Immature natural killer cell (primary cell): Measurements from ENCODE around the gene CD79A. TPM values are rescaled to one million over a fixed set of nuclear protein-coding genes. Genes with fewer than 3 reads are reported as not detected.
A peak's percentile ranks its signal among the peaks of the same experiment; 100 is the strongest.

Experiments
- DNase-seq, 3 donors: peaks; one replicate each; pipeline ENCODE4 v3.0.0; 2022; ENCODE audit warnings: mixed read lengths in 1 of 3
- H3K27ac Mint-ChIP-seq, 6 donors: one replicate each; pipeline ENCODE4 v1.8.0; 2020; ENCODE audit warnings: mixed read lengths in 6 of 6, mild to moderate bottlenecking in 5 of 6, inconsistent platforms in 4 of 6, moderate library complexity in 3 of 6
- H3K27me3 Mint-ChIP-seq, 3 donors: one replicate each; pipeline ENCODE4 v1.8.0; 2020 to 2021; ENCODE audit warnings: low read depth in 3 of 3, mild to moderate bottlenecking in 3 of 3, mixed read lengths in 3 of 3, moderate library complexity in 3 of 3, inconsistent platforms in 1 of 3
- H3K36me3 Mint-ChIP-seq, 3 donors: one replicate each; pipeline ENCODE4 v1.8.0; 2020; ENCODE audit warnings: mixed read lengths in 3 of 3, inconsistent platforms in 2 of 3, mild to moderate bottlenecking in 2 of 3
- H3K4me1 Mint-ChIP-seq, 2 donors: one replicate each; pipeline ENCODE4 v1.8.0; 2020; ENCODE audit warnings: inconsistent platforms in 2 of 2, mild to moderate bottlenecking in 2 of 2, mixed read lengths in 2 of 2, moderate library complexity in 1 of 2
- H3K4me3 Mint-ChIP-seq, 5 donors: one replicate each; pipeline ENCODE4 v1.8.0; 2020; ENCODE audit warnings: mild to moderate bottlenecking in 5 of 5, mixed read lengths in 5 of 5, inconsistent platforms in 3 of 5, moderate library complexity in 3 of 5
- H3K9me3 Mint-ChIP-seq, 6 donors: one replicate each; pipeline ENCODE4 v1.8.0; 2020; ENCODE audit warnings: mild to moderate bottlenecking in 6 of 6, mixed read lengths in 6 of 6, inconsistent platforms in 4 of 6, moderate library complexity in 3 of 6
- polyA plus RNA-seq, 3 donors: library from polyadenylated mRNA; unstranded; fragments of 300-500 nt; fragmentation: Illumina TruSeq; gene quantifications; one replicate each; pipeline ENCODE4 v1.2.3, GENCODE V29; 2021

The CD79A gene
- polyA plus RNA-seq, 3 donors from 2014 or later, result 4.1 to 8.3 (median 5.1) TPM

GRCh38 chr19:41926028-41926762 is 49.1 kb downstream of the CD79A start:
- DNase-seq, result no peak
- Mint-ChIP-seq H3K27ac (no peak overlapping the region), H3K4me3 (no peak overlapping the region), H3K4me1 (peaks cover 32 to 37% of the 10 kb centered on the region in 2 donors), H3K9me3 (peaks cover 0 to 2% (median 0%) of the 10 kb centered on the region in 6 donors), H3K27me3 (peaks cover 16 to 20% (median 16%) of the 10 kb centered on the region in 3 donors), H3K36me3 (peaks cover 0 to 3% (median 0%) of the 10 kb centered on the region in 3 donors)

DNA sequence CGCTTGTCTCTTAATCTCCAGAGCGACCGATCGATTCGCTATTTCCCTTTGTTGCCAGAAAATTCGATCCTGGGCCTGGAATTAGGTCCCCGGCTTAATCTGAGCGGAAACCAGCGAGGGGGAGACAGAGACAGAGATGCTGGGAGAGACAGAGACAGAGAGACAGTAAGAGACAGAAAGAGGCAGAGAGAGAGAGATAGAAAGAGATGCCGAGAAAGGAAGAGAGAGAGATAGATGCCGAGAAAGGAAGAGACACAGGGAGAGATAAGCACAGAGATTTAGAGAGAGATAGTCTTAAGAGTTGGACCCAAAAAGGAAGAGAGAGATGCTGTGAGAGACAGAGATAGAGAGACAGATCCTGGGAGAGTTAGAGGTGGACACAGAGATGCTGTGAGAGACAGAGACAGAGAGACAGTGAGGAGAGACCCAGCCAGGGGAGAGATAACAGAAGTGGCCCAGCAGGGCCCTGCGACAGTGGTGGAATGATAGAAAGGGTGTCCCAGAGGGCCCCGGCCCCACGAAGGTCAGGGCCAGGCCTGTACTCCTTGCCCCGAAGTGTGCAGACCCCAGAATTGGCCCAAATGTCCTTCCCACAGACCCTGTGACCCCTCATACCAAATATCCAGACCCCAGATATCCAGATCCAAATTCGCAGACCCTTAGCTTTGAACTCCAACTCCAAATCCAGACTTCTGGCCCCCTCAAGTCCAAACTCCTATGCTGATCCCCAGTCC is 49.9 kb downstream of the CD79A start:
- Mint-ChIP-seq H3K36me3 (peaks cover 0 to 3% (median 0%) of the 10 kb centered on the region in 3 donors), H3K4me1 (peaks cover 31 to 35% of the 10 kb centered on the region in 2 donors), H3K9me3 (peaks cover 0 to 2% (median 0%) of the 10 kb centered on the region in 6 donors), H3K4me3 (no peak overlapping the region), H3K27me3 (peaks cover 13 to 17% (median 15%) of the 10 kb centered on the region in 3 donors), H3K27ac (no peak overlapping the region)
- DNase-seq, result no peak

- no peak for DNase-seq
- Mint-ChIP-seq H3K4me1 (peaks cover 27 to 35% of the 10 kb centered on the region in 2 donors), H3K27me3 (peaks cover 12 to 13% (median 12%) of the 10 kb centered on the region in 3 donors), H3K9me3 (no peaks in the 10 kb centered on the region), H3K4me3 (peak overlapping the region; percentile 79 to 94 (median 88)), H3K36me3 (peaks cover 0 to 3% (median 0%) of the 10 kb centered on the region in 3 donors), H3K27ac (peak overlapping the region in 3 of 6 donors; percentile 72 to 89 (median 87))
These were observed 50.6 kb downstream of the CD79A start for GRCh38 chr19:41927497-41928192.

- peaks cover 10 to 13% (median 10%) of the 10 kb centered on the region in 3 donors for H3K27me3 Mint-ChIP-seq
- H3K27ac Mint-ChIP-seq, result peak within 1 kb of the TSS in 5 of 6 donors; percentile 80 to 89 (median 82)
- peaks cover 0 to 2% (median 0%) of the 10 kb centered on the region in 3 donors for H3K36me3 Mint-ChIP-seq
- peak within 1 kb of the TSS; percentile 88 to 99 (median 93) for H3K4me3 Mint-ChIP-seq
- H3K4me1 Mint-ChIP-seq, result peaks cover 26 to 33% of the 10 kb centered on the region in 2 donors
- no peak for DNase-seq
- no peaks in the 10 kb centered on the region for H3K9me3 Mint-ChIP-seq
These were observed 51.2 kb downstream of the CD79A start, which contains the start of gene ERFL for GRCh38 chr19:41928221-41928683. ERFL (minus strand) TSS chr19:41928449; CDS start chr19:41912919, 15,530 bp downstream.

DNA sequence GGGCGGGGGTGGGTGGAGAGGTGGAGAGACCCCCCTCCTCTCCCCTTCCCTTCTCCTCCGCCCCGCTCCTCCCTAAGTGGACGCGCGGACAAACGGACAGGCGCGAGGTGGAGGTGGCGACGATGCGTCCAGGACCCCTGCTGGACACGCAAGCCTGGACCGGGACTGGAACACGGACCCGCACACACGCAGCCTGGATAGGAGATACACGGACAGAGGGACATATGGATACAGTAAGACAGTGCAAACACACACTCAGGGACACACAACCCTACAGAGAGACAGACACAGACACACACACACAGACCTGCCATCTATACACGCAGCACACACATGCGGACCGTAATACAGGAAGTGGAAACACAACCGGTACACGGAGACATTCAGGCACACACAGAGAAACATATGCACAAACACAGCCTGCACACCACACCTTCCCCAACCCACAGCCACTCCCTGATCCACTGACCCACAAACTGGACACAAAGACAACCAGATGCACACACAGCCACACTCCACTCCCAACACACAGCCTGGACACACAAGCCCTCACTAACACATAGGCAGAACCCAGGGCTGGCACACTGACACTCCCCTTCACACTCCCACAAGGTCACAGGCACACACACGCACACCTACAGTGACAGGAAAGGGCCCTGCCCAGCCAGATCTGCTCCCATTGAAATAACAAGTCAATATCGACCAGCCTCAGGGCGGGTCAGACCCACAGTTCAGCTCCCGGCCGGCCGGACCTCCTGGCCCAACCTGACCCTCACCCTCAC is 51.9 kb downstream of the CD79A start:
- Mint-ChIP-seq H3K9me3 (no peaks in the 10 kb centered on the region), H3K27me3 (peaks cover 8 to 13% (median 10%) of the 10 kb centered on the region in 3 donors), H3K4me3 (peak overlapping the region; percentile 87 to 99 (median 93)), H3K36me3 (no peaks in the 10 kb centered on the region), H3K27ac (peak overlapping the region in 5 of 6 donors; percentile 73 to 85 (median 81)), H3K4me1 (peaks cover 28 to 37% of the 10 kb centered on the region in 2 donors)
- no peak for DNase-seq

- no peaks in the 10 kb centered on the region for H3K36me3 Mint-ChIP-seq
- H3K27ac Mint-ChIP-seq, result peak overlapping the region in 3 of 6 donors; percentile 17 to 82 (median 81)
- no peak for DNase-seq
- peak overlapping the region; percentile 60 to 94 (median 91) for H3K4me3 Mint-ChIP-seq
- H3K4me1 Mint-ChIP-seq, result peaks cover 32 to 43% of the 10 kb centered on the region in 2 donors
- peaks cover 8 to 13% (median 10%) of the 10 kb centered on the region in 3 donors for H3K27me3 Mint-ChIP-seq
- H3K9me3 Mint-ChIP-seq, result no peaks in the 10 kb centered on the region
These were observed 52.5 kb downstream of the CD79A start for GRCh38 chr19:41929536-41930071.

DNA sequence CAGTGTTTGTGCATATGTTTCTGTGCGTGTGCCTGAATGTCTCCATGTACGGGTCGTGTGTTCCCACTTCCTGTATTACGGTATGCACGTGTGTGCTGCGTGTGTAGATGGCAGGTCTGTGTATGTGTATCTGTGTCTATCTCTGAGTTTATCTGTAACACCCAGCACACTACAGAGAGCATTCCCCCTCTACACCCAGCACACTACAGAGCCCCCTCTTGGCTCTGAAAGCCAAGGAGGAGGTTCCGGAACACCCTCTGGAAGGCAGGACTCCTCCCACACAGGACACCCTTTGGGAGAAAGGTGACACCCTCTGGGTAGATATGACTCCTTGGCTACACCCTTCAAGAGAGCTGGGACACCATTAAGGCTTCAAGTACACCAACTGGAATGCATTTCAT is 53.2 kb downstream of the CD79A start:
- Mint-ChIP-seq H3K36me3 (no peaks in the 10 kb centered on the region), H3K27ac (peak overlapping the region in 4 of 6 donors; percentile 4 to 70 (median 29)), H3K4me1 (peaks cover 39 to 51% of the 10 kb centered on the region in 2 donors), H3K9me3 (no peaks in the 10 kb centered on the region), H3K27me3 (peaks cover 10 to 17% (median 12%) of the 10 kb centered on the region in 3 donors), H3K4me3 (peak overlapping the region; percentile 48 to 91 (median 55))
- no peak for DNase-seq

Other genes starting within 250 kb of the CD79A start
- gene CEACAM7, start 189.0 kb upstream of the CD79A start, polyA plus RNA-seq, result not detected
- gene CEACAM5, start 168.7 kb upstream of the CD79A start, polyA plus RNA-seq, result not detected
- not detected for gene CEACAM6, start 121.7 kb upstream of the CD79A start, polyA plus RNA-seq
- not detected for gene CEACAM3, start 80.7 kb upstream of the CD79A start, polyA plus RNA-seq
- not detected for gene LYPD4, start 32.6 kb upstream of the CD79A start, polyA plus RNA-seq
- gene DMRTC2, start 32.2 kb upstream of the CD79A start, polyA plus RNA-seq, result not detected
- 1,000 to 10,000 TPM; 2,260 to 5,043 (median 3,564) TPM for gene RPS19, start 17.0 kb upstream of the CD79A start, polyA plus RNA-seq
- 100 to 1,000 TPM; 129 to 394 (median 156) TPM for gene ARHGEF1, start 5.9 kb downstream of the CD79A start, polyA plus RNA-seq
- under 1 TPM in 1 of 3 donors, not detected in 2; 0.11 TPM for gene ERFL, start 51.2 kb downstream of the CD79A start, polyA plus RNA-seq
- gene RABAC1, start 82.0 kb downstream of the CD79A start, polyA plus RNA-seq, result 100 to 1,000 TPM; 263 to 375 (median 373) TPM
- gene ATP1A3, start 117.0 kb downstream of the CD79A start, polyA plus RNA-seq, result 1 to 10 TPM in 2 of 3 donors, under 1 TPM in 1; 0.29 to 5.9 (median 1.8) TPM
- not detected for gene GRIK5, start 192.9 kb downstream of the CD79A start, polyA plus RNA-seq
- gene ZNF574, start 198.9 kb downstream of the CD79A start, polyA plus RNA-seq, result 10 to 100 TPM; 12.4 to 29.6 (median 20.3) TPM